Loucy (cell line): ENCODE measurements around the gene KRTAP9-9.

Source experiments
- EZH2phosphoT487 ChIP-seq: fragments of 200-600 bp; IDR thresholded peaks from 2 replicates; pipeline ENCODE4 v1.6.1; 2018; ENCODE audit warnings: antibody characterized with exemption, mild to moderate bottlenecking, moderate library complexity, borderline replicate concordance
- TF ChIP-seq, protein P1 (sequence below): fragments of 200-600 bp; sonication (generic); conservative IDR thresholded peaks from 2 replicates; pipeline ENCODE4 v1.5.1; 2014; ENCODE audit warnings: mild to moderate bottlenecking, antibody characterized with exemption, low read length

GRCh38 chr17:41301916-41302901 is 47.0 kb downstream of the KRTAP9-9 start, which contains the start of gene KRTAP29-1:
- TF ChIP-seq, protein P1, sequence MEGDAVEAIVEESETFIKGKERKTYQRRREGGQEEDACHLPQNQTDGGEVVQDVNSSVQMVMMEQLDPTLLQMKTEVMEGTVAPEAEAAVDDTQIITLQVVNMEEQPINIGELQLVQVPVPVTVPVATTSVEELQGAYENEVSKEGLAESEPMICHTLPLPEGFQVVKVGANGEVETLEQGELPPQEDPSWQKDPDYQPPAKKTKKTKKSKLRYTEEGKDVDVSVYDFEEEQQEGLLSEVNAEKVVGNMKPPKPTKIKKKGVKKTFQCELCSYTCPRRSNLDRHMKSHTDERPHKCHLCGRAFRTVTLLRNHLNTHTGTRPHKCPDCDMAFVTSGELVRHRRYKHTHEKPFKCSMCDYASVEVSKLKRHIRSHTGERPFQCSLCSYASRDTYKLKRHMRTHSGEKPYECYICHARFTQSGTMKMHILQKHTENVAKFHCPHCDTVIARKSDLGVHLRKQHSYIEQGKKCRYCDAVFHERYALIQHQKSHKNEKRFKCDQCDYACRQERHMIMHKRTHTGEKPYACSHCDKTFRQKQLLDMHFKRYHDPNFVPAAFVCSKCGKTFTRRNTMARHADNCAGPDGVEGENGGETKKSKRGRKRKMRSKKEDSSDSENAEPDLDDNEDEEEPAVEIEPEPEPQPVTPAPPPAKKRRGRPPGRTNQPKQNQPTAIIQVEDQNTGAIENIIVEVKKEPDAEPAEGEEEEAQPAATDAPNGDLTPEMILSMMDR: no peak
- TF ChIP-seq EZH2phosphoT487: no peak
